NCI-H524 treated with DMSO at 0.1 percent for 48 hours (cell line): ENCODE data around the gene MAP3K21.
A peak's percentile ranks its signal among the peaks of the same experiment; 100 is the strongest.

Experiments used
- DNase-seq: peaks from one replicate; lab custom pipeline; 2025; lab: John Stamatoyannopoulos, UW

Gene MAP3K21

GRCh38 chr1:233389893-233390292, 62.4 kb downstream of the MAP3K21 start:
- DNase-seq, result peak; percentile 29

GRCh38 chr1:233390842-233391737, 63.6 kb downstream of the MAP3K21 start:
- DNase-seq, result no peak

GRCh38 chr1:233393084-233393840, 65.7 kb downstream of the MAP3K21 start:
- no peak for DNase-seq

DNA sequence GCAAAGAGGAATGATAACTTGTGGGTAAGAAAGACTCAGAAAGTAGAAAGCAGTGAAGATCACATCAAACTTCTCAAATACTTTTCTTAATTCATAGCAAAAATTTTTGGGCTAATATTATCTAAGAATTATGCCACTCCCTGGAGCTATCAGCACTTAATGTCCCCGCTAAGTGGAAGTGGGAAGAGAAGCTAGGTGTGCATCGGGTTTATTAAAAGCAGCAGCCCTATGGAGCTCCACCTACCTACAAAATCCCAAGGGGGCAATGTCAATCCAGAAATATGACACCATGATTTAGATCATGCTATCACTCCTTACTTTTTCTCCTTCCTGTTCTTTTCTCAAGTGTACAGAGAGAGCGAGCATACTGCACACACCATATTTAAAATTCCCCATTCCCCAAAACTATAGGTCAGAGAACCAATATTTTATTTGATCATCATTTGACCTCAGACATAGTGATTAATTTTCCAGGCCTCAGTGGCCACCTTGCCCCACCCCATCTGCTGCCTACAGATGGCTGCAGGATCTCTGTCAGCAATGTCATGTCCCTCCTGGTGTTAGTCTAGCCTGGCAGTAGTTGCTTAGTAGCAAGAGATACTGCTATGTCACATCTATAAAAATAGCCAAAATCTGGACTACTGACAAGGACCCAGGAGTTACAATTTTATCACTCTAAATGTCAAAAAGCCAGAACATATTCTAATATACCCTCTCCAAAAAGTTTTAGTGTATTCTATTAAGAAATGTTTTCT, 66.6 kb downstream of the MAP3K21 start:
- DNase-seq, result peak; percentile 45

DNA sequence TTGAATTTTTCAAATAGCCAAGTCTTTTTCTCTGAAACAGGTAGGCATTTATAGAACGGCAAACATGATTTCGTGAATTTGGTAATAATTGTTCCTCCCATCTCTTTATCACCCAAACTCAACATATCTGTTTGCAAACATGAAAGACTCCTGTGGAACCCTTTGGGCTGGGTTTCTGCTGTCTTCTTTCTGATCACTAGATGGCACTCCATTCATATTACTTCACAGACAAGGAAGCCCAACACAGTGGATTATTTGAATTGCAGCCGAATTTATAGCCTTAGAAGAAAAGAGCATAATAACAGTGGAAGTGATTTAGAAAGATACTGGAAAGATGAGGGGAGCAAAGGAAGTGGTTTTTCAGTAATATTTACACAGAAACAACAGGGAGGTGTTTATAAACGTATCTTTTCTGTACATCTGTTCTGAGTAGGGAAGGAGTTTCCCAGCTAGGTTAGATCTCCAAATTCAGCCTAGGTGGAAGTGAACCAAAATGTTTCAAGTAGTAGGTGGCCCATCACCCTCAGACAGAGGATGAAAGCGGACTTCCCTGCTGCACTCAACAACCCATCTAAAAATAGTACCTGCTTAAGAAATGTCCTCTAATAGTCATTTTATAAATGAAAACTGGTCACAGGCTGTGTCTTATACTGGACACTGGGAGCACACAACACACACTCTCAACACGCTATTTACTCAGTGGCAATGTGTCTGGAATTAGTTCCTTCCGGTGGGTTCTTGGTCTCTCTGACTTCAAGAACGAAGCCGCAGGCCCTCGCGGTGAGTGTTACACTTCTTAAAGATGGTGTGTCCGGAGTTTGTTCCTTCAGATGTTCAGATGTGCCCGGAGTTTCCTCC, 67.6 kb downstream of the MAP3K21 start:
- peak; percentile 22 for DNase-seq

DNA sequence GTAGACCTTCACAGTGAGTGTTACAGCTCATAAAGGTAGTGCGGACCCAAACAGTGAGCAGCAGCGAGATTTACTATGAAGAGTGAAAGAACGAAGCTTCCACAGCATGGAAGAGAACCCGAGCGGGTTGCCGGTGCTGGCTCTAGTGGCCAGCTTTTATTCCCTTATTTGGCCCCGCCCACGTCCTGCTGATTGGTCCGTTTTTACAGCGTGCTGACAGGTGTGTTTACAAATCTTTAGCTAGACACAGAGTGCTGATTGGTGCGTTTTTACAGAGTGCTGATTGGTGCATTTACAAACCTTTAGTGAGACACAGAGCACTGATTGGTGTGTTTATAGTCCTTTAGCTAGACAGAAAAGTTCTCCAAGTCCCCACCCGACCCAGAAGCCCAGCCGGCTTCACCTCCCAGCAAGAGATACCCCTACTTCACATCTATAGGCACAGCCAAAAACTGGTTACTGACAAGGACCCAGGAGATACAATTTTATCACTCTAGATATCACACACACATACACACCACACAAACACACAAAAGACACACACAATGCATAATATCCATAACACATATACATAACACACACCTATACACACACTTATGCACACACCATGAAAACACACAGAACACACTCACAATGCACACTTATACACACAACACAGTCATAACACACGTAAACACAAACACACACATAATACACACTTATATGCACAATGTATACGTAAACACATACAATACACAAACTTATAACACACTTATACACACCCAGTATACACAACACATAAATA, 68.5 kb downstream of the MAP3K21 start:
- no peak for DNase-seq

DNA sequence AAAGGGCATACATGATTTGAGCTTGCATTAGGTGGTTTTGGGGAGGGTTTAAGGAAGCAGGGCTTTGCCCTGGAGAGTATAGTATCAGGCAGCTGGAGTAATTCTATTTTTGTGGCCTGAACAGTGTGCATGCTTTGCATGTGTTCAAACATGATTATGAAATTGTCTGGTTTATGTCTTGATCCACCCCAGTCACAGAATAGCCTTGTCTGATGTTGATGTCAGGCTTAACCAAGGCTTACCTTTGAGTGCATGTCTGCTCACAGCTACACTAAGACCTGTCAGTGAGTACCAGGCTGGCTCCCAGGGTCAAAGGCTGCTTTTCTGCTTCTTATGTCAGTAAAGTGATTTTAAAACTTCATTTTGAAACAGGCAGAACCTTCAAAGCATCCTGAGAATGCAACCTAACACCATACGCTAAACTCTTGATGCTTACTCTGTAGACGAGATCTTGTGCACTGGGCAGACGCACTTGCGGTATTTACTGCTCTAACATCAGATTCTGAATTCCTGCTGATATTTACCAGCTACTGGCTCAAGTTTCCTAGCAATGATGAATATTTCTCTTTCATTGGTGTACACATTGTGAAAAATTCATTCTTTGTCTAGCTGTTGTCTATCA, 78.9 kb downstream of the MAP3K21 start:
- no peak for DNase-seq

DNA sequence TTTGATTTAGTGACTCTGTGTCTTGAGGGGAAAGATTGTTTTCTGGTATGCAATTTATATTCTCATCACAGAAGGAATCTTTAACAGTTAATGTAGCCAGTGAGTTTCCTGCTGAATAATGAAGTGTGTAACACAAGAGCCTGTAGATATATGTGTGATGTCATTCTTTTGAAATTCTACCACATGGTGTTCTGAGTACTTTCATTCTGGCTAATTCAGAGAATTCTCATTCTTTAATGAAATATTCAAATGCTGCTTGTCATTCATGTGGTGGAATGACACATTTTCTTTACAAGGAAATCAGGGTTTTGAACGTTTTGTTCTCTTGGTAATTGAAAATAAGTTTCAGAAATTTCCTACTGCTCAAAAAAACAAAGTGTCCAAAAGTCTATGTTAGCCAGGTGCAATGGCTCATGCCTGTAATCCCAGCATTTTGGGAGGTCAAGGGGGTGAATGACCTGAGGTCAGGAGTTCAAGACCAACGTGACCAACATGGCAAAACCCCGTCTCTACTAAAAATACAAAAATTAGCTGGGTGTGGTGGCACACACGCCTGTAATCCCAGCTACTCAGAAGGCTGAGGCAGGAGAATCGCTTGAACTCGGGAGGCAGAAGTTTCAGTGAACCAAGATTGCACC, 79.6 kb downstream of the MAP3K21 start:
- DNase-seq, result no peak

GRCh38 chr1:233409540-233409939, 82.0 kb downstream of the MAP3K21 start:
- DNase-seq, result no peak

- DNase-seq, result no peak
Measured at GRCh38 chr1:233410906-233411305, 83.4 kb downstream of the MAP3K21 start.

DNA sequence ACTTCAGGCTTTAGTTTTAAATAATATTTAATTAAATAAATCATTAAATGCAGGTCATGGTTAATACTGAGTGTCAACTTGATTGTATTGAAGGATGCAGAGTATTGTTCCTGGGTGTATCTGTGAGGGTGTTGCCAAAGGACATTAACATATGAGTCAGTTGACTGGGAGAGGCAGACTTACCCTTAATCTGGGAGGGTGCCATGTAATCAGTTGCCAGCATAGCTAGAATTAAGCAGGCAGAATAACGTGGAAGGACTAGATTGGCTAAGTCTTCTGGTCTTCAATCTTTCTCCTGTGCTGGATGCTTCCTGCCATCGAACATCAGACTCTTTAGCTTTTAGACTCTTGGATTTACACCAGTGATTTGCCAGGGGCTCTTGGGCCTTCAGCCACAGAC, 85.3 kb downstream of the MAP3K21 start:
- DNase-seq, result no peak

DNA sequence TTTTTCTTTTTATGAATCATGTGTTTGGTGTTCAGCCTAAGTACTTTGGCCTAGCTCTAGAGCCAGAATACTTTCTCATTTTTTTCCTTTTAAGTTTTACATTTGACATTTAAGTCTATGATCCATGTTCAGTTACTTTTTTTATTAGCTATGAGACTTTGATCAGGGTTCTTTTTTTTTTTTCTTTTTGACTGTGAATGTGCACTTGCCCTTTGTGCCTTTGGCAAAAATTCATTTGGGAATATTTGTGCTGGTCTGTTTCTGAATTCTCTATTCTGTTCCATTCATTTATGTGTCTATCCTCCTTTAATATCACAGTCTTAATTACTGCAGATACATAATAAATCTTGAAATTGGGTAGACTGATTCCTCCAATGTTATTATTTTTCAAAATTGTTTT, 93.8 kb downstream of the MAP3K21 start:
- no peak for DNase-seq

DNA sequence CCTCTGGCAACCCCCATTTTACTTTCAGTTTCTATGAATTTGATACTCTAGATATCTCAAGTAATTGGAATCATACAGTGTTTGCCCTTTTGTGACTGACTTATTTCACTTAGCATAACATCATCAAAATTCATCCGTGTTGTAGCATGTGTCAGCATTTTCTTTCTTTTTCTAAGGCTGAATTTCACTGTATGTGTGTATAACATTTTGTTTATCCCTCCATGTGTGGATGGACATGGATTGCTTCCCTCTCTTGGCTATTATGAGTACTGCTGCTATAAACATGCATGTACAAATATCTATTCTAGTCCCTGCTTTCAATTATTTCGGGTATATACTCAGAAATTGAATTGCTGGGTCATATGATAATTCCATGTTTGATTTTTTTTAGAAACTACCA, 97.3 kb downstream of the MAP3K21 start:
- DNase-seq, result no peak

DNA sequence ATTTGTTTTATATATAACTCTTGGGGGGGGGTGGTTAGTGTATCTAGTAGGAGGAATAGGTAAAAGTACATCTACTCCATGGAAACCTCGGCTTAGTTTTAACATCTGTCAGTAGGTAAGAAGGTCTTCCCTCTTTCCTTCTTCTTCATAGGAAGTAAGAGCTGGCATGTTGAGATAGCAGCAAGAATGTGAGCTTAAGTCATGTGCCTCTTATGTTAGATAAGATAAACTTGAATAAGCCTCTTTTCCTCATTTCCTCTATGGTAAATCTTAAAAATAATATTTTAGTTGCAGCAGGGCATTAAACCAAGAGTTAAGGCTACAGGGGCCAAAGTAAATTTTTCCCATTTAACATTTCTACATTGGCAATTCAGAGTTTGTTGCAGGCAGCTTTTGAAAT, 100.4 kb downstream of the MAP3K21 start:
- DNase-seq, result no peak

DNA sequence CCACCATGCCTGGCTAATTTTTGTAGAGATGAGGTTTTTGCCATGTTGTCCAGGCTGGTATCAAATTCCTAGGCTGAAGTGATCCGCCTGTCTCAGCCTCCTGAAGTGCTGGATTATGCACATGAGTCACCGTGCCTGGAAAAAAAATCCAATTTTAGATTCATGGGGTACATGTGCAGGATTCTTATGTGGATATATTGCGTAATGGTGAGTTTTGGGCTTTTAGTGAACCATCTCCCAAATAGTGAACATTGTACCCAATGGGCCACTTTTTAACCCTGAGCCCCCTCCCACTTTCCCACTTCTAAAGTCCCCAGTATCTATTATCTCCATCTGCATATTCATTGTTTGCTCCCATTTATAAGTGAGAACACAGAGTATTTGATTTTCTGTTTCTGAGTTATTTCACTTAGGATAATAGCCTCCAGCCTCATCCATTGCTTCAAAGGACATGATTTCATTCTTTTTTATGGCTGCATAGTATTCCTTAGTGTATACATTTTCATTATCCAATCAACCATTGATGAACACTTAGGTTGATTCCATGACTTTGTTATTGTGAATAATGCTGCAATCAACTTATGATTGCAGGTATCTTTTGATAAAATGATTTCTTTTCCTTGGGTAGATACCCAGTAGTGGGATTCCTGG, 104.4 kb downstream of the MAP3K21 start:
- DNase-seq, result no peak

DNA sequence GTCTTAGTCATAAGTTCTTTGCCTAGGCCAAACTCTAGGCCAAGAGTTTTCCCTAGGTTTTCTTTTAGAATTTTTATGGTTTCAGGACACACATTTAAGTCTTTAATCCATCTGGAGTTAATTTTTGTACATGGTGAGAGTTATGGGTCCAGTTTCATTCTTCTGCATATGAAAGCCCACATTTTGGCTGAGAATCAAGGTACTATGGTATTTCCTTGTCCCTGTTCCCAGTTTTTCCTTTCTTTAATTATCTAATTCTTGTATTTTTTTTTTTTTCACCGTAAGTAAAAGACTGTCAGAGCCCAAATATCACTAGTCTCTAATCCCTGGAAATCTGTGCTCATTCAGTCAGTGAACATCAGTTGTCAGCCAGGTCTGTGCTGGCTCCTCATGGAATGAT, 105.4 kb downstream of the MAP3K21 start:
- DNase-seq, result no peak

- no peak for DNase-seq
Measured at GRCh38 chr1:233433436-233434210, 106.1 kb downstream of the MAP3K21 start.
